PC-9 (cell line): ENCODE results near the gene RNF8. TPM values are rescaled to one million over a fixed set of nuclear protein-coding genes. Genes with fewer than 3 reads are reported as not detected.

ENCODE experiments used
- Bru-seq: library from RNA; stranded (reverse); fragments of 400-500 nt; gene quantifications from one replicate; lab custom pipeline; 2021; lab: Mats Ljungman, UMichigan
- BruChase-seq, 2 experiments: library from RNA; stranded (reverse); fragments of 400-500 nt; gene quantifications; one replicate each; lab custom pipeline; 2021; lab: Mats Ljungman, UMichigan
- BruUV-seq: library from RNA; stranded (reverse); fragments of 400-500 nt; replicated peaks from 2 replicates; lab custom pipeline; 2021; lab: Mats Ljungman, UMichigan
- CTCF ChIA-PET: fragments of 300-600 bp; sonication (Branson Sonifier 250); formaldehyde crosslinking; loops from one replicate; lab custom pipeline; 2022; ENCODE audit warnings: antibody characterized with exemption; lab: Charles Lee
- POLR2A ChIA-PET: fragments of 300-600 bp; sonication (Branson Sonifier 250); formaldehyde crosslinking; loops from one replicate; lab custom pipeline; 2022; ENCODE audit warnings: antibody characterized with exemption; ENCODE audit not compliant: unreplicated experiment; lab: Charles Lee
- DNase-seq, 2 experiments: peaks; one replicate each; pipeline versions ENCODE4 v3.0.0 to v3.0.0-alpha.2; 2015 to 2022; ENCODE audit warnings: mixed read lengths in 1 of 2
- H2AFZ ChIP-seq: fragments of 200-600 bp; sonication (generic); 2 replicates; pipeline ENCODE4 v1.8.1; 2017; ENCODE audit warnings: antibody characterized with exemption
- H3F3A ChIP-seq: fragments of 200-600 bp; sonication (generic); 2 replicates; pipeline ENCODE4 v1.8.1; 2017; ENCODE audit warnings: antibody characterized with exemption, mild to moderate bottlenecking, low read depth; ENCODE audit not compliant: insufficient read depth
- H3K27ac ChIP-seq: fragments of 200-600 bp; sonication (generic); 2 replicates; pipeline ENCODE4 v1.6.1; 2016; ENCODE audit warnings: mixed run types
- H3K27me3 ChIP-seq: fragments of 200-600 bp; sonication (generic); 2 replicates; pipeline ENCODE4 v1.6.1; 2016; ENCODE audit warnings: low read depth, mixed run types; ENCODE audit not compliant: insufficient read depth
- H3K36me3 ChIP-seq: fragments of 200-600 bp; sonication (generic); 2 replicates; pipeline ENCODE4 v1.6.1; 2016; ENCODE audit warnings: low read depth, mixed run types
- H3K4me1 ChIP-seq: fragments of 200-600 bp; sonication (generic); replicated peaks from 2 replicates; pipeline ENCODE4 v1.6.1; 2016; ENCODE audit warnings: mixed run types; ENCODE audit not compliant: insufficient read depth
- H3K4me2 ChIP-seq: fragments of 200-600 bp; sonication (generic); 2 replicates; pipeline ENCODE4 v1.6.1; 2017; ENCODE audit warnings: mixed run types
- H3K4me3 ChIP-seq: fragments of 200-600 bp; sonication (generic); 2 replicates; pipeline ENCODE4 v1.6.1; 2016; ENCODE audit warnings: mixed run types
- H3K79me2 ChIP-seq: fragments of 200-600 bp; sonication (generic); 2 replicates; pipeline ENCODE4 v1.6.1; 2017; ENCODE audit warnings: low read depth, mixed run types
- H3K9me2 ChIP-seq: fragments of 200-600 bp; sonication (generic); 2 replicates; pipeline ENCODE4 v1.8.1; 2017; ENCODE audit warnings: mild to moderate bottlenecking; ENCODE audit not compliant: insufficient read depth
- H3K9me3 ChIP-seq: fragments of 200-600 bp; sonication (generic); 2 replicates; pipeline ENCODE4 v1.8.1; 2016; ENCODE audit warnings: low read depth; ENCODE audit not compliant: insufficient read depth
- H4K20me1 ChIP-seq: fragments of 200-600 bp; sonication (generic); 2 replicates; pipeline ENCODE4 v1.8.1; 2017; ENCODE audit not compliant: insufficient read depth
- EZH2 ChIP-seq: fragments of 200-600 bp; sonication (generic); IDR thresholded peaks from 2 replicates; pipeline ENCODE4 v1.8.0; 2017; ENCODE audit warnings: antibody characterized with exemption, low read depth
- intact Hi-C: fragments of 100-400 bp; cut with micrococcal nuclease; formaldehyde crosslinking; loops from one replicate; pipeline ENCODE4 v1.10.0; 2022; ENCODE audit not compliant: unreplicated experiment
- long read RNA-seq: library from polyadenylated mRNA; stranded (forward); transcript quantifications from one replicate; pipeline ENCODE4 v2.0.0, GENCODE V29; 2022
- total RNA-seq: library from RNA; stranded (reverse); gene quantifications from 2 replicates; pipeline ENCODE4 v1.2.3, GENCODE V29; 2021
- TF ChIP-seq, protein P1 (sequence below): fragments of 200-600 bp; sonication (generic); conservative IDR thresholded peaks from 2 replicates; pipeline ENCODE4 v1.6.1; 2017; ENCODE audit warnings: mixed run types, antibody characterized with exemption, mild to moderate bottlenecking, moderate library complexity

The RNF8 gene, protein sequence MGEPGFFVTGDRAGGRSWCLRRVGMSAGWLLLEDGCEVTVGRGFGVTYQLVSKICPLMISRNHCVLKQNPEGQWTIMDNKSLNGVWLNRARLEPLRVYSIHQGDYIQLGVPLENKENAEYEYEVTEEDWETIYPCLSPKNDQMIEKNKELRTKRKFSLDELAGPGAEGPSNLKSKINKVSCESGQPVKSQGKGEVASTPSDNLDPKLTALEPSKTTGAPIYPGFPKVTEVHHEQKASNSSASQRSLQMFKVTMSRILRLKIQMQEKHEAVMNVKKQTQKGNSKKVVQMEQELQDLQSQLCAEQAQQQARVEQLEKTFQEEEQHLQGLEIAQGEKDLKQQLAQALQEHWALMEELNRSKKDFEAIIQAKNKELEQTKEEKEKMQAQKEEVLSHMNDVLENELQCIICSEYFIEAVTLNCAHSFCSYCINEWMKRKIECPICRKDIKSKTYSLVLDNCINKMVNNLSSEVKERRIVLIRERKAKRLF
- total RNA-seq (17.5 and 18.7 TPM in 2 replicates), Bru-seq, nascent RNA (percentile 62 among the genes with signal in this experiment), BruChase-seq, experiment 1, labeled RNA remaining after a 2-hour chase (percentile 61 among the genes with signal in this experiment), BruChase-seq, experiment 2, labeled RNA remaining after a 6-hour chase (percentile 62 among the genes with signal in this experiment)
- long read RNA-seq, full-length matches to known transcripts = 37 of 46 reads
- long read RNA-seq, partial matches to known transcripts = 0 of 46 reads
- long read RNA-seq, other reads (novel, unspliced or antisense) = 9 of 46 reads

DNA sequence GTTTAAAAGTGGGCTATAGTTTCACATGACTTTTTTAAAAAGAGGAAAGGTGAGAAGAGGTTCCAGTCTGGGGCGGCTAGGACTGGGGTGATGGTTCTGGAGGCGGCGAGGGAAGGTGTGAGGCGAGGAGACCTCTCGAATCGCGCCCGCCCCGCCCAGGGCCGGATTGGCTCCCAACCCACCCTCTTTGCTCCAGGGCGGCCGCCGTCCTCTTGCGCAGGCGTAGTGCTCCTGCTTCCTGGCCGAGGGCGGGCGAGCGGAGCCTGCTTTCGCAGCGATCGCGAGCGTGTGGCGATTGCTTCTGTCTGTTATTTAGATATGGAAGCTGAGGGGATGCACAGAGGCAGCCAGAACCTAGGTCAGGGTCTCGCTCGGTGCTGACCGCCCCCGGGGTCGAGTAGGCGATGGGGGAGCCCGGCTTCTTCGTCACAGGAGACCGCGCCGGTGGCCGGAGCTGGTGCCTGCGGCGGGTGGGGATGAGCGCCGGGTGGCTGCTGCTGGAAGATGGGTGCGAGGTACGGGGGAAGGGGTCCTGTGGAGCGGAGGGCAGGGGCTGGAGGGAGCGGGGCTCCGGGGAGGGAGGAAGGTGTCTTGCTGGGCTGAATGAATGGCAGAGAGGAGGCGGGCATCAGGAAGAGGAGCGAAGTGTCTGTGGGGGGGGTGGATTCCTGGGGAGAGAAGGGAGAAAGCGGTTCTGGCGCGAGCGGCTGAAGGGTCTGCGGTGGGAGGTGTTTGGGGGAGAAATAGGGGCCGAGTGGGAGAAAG, at the start of gene RNF8:
Gene RNF8, plus strand, starts transcription at position 223 of the 765 bp plus-strand sequence. Its CDS starts 182 bp downstream, at position 405.
- H3K9me2 ChIP-seq = no peaks in the 10 kb centered on the region
- H3K4me3 ChIP-seq = peak within 1 kb of the TSS; percentile 66
- H2AFZ ChIP-seq = peak within 1 kb of the TSS; percentile 98
- DNase-seq = peak; percentile 66 to 89
- BruUV-seq = no TSS peak
- no peaks in the 10 kb centered on the region for H3K36me3 ChIP-seq
- ChIA-PET POLR2A (no interaction called here), CTCF (no interaction called here)
- H3F3A ChIP-seq = no peaks in the 10 kb centered on the region
- H3K4me2 ChIP-seq = peak within 1 kb of the TSS; percentile 83
- H3K9me3 ChIP-seq = no peaks in the 10 kb centered on the region
- H3K27ac ChIP-seq = no peak within 1 kb of the TSS
- peaks cover 9% of the 10 kb centered on the region for H3K4me1 ChIP-seq
- H3K79me2 ChIP-seq = peaks cover 37% of the 10 kb centered on the region
- H3K27me3 ChIP-seq = no peaks in the 10 kb centered on the region
- H4K20me1 ChIP-seq = no peaks in the 10 kb centered on the region
- TF ChIP-seq, protein P1, sequence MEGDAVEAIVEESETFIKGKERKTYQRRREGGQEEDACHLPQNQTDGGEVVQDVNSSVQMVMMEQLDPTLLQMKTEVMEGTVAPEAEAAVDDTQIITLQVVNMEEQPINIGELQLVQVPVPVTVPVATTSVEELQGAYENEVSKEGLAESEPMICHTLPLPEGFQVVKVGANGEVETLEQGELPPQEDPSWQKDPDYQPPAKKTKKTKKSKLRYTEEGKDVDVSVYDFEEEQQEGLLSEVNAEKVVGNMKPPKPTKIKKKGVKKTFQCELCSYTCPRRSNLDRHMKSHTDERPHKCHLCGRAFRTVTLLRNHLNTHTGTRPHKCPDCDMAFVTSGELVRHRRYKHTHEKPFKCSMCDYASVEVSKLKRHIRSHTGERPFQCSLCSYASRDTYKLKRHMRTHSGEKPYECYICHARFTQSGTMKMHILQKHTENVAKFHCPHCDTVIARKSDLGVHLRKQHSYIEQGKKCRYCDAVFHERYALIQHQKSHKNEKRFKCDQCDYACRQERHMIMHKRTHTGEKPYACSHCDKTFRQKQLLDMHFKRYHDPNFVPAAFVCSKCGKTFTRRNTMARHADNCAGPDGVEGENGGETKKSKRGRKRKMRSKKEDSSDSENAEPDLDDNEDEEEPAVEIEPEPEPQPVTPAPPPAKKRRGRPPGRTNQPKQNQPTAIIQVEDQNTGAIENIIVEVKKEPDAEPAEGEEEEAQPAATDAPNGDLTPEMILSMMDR = no peak
- TF ChIP-seq EZH2 = no peak
- intact Hi-C loops = no loop called here

DNA sequence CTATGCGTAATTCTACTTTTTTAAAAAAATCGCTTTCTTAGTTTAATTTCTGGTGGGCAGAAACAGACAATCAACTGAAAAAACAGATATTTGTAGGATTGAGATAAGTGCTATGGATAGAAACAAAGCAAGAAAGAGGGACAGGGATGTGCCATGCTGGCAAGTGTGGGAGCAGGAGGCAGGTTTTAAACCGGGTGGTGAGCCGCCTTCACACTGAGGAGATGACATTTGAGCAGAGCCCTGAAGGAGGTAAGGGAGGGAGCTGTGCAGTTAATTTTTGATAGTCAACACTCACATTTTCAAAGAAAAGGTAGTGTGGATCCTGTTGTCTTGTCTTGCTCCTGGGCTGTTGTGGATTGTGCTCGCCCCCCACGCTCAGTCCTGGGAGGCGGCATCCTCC, 49.0 kb upstream of the RNF8 start:
- BruUV-seq = no TSS peak
- Histone ChIP-seq H2AFZ (no peak overlapping the region), H3F3A (0 out of 2 replicates have a peak, but pooled peaks cover 9% of the 10 kb centered on the region), H3K79me2 (no peaks in the 10 kb centered on the region), H3K4me3 (no peak overlapping the region), H3K4me2 (no peak overlapping the region), H3K4me1 (no peaks in the 10 kb centered on the region), H3K9me3 (no peaks in the 10 kb centered on the region), H4K20me1 (peaks cover 3% of the 10 kb centered on the region; the same call in 1 of the 2 replicates), H3K36me3 (no peaks in the 10 kb centered on the region), H3K9me2 (no peaks in the 10 kb centered on the region), H3K27ac (no peak overlapping the region), H3K27me3 (no peaks in the 10 kb centered on the region)
- CTCF ChIA-PET = no interaction called here
- no peak for DNase-seq
- TF ChIP-seq, protein P1 = no peak
- no peak for TF ChIP-seq EZH2
- intact Hi-C loops = loop anchor here (10.0 kb wide), 1 partner anchor 80 kb away; no protein-coding TSS in a partner anchor
- POLR2A ChIA-PET = no interaction called here
